ENCODE data around the gene NDUFS1. TPM values are rescaled to one million over a fixed set of nuclear protein-coding genes. Genes with fewer than 3 reads are reported as not detected.
A peak's percentile ranks its signal among the peaks of the same experiment; 100 is the strongest.
"Not testable (repeated sequence)": the region's sequence is repeated elsewhere in the genome, so short reads cannot be mapped to it uniquely, and the experiment has no call there.

NDUFS1 gene
- total RNA-seq, result 10 to 100 TPM; 70.6 to 90.4 TPM

DNA sequence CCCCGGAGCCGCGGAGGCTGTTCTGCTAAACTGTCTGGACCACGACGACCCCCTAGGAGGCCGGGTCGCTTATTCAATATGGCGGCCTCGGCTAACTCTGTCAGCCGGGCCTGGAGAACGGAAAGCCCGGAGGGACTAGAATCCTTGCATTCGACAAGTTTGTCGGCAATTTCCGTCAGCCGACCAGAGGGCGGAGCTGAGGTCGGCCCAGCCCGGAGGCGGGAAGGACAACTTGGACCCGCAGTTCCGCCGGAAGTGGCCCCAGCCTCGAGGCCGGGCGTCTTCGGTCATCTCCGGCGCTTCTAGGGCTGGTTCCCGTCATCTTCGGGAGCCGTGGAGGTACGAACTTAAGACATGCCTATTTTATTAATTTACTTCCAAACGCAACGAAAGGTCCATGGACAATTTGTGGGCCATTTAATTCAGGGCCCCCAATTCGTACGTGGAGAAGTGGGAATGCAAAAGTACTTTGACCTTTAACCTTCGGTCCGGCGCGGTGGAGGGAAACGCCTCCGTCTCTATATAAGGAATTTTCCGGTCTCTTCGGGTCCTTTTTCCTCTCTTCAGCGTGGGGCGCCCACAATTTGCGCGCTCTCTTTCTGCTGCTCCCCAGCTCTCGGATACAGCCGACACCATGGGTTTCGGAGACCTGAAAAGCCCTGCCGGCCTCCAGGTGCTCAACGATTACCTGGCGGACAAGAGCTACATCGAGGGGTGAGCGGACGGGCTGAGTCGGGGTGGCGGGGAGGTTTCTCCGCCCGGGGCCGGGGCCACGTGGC is at the start of gene NDUFS1, which contains the start of gene EEF1B2:
TSS of gene NDUFS1 (minus strand) at position 99 of the 779 bp plus-strand sequence. CDS start 5,766 bp downstream, outside the sequence.
TSS of gene EEF1B2 (plus strand) at position 550 of the 779 bp plus-strand sequence. CDS start at position 635, 85 bp downstream.
- peaks cover 58% of the 10 kb centered on the region for H3K36me3 Mint-ChIP-seq (ENCODE audit: low read depth)

DNA sequence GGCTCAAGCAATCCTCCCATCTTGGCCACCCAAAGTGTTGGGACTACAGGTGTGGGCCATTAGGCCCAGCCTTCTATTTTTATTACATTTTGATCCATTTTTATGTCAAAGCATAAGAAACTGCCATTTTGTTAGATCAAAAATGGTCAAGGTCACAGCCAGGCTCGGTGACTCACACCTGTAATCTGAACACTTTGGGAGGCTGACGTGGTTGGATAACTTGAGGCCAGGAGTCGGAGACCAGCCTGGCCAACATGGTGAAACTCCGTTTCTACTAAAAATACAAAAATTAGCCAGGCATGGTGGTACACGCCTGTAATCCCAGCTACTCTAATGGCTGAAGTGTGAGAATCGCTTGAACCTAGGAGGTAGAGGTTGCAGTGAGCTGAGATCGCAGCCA is 49.7 kb upstream of the NDUFS1 start:
- H3K9me3 Mint-ChIP-seq (ENCODE audit: low read depth), result no peaks in the 10 kb centered on the region
- no peaks in the 10 kb centered on the region for H3K36me3 Mint-ChIP-seq (ENCODE audit: low read depth)
- no peak overlapping the region for H3K4me3 Mint-ChIP-seq
- no peak overlapping the region for H3K27ac Mint-ChIP-seq
- CTCF ChIA-PET, result no interaction called here
- POLR2A ChIA-PET, result no interaction called here
- peaks cover 6% of the 10 kb centered on the region for H3K4me1 Mint-ChIP-seq
- no peak for ATAC-seq
- DNase-seq, result no peak
- intact Hi-C loops (cut with DNase I, micrococcal nuclease), result no loop called here
- H3K27me3 Mint-ChIP-seq, result peaks cover 2% of the 10 kb centered on the region

More for the DNA sequence above, at the start of gene NDUFS1, which contains the start of gene EEF1B2:
- peak within 1 kb of the TSS; percentile 97 for H3K4me3 Mint-ChIP-seq
- ATAC-seq, result peak; percentile 95
- no peaks in the 10 kb centered on the region for H3K27me3 Mint-ChIP-seq
- intact Hi-C loops (cut with DNase I, micrococcal nuclease), result loop anchor here (1.0 to 5.0 kb wide), 15 partner anchors 73 to 1552 kb away; partner anchors contain the start of genes ADAM23 (in 2 of the 2), CCNYL1 (in 1 of the 2), CREB1 (in 1 of the 2) and FASTKD2 (in 1 of the 2)
- POLR2A ChIA-PET, result interaction anchor here (0.6 to 2.3 kb wide), 5 partner anchors 74 to 606 kb away, joined by 3 to 7 read pairs (median 3); partner anchors contain the start of genes FASTKD2, INO80D and MDH1B
- no peaks in the 10 kb centered on the region for H3K9me3 Mint-ChIP-seq (ENCODE audit: low read depth)
- peak within 1 kb of the TSS; percentile 89 for H3K27ac Mint-ChIP-seq
- peak; percentile 99 for DNase-seq
- H3K4me1 Mint-ChIP-seq, result peaks cover 46% of the 10 kb centered on the region
- CTCF ChIA-PET, result interaction anchor here (1.4 to 1.9 kb wide), 2 partner anchors 71 to 111 kb away, joined by 5 to 7 read pairs; no protein-coding TSS in a partner anchor

DNA sequence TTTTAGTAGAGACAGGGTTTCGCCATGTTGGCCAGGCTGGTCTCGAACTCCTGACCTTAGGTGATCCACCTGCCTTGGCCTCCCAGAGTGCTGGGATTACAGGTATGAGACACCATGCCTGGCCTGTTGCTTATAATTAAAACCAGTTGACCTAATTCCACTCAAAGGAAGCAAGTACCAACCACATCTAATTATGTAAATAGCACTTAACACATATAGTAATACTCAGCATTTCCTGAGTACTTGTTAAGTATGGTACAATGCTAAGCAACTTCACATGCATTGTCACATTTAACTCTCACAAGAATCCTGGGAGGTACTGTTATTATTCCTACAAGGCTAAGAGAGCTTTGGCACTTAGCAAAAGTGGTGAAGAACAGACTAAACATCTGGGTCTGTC is 48.1 kb upstream of the NDUFS1 start:
- DNase-seq; POLR2A ChIA-PET; H3K36me3 Mint-ChIP-seq (ENCODE audit: low read depth); H3K9me3 Mint-ChIP-seq (ENCODE audit: low read depth); H3K27ac Mint-ChIP-seq; CTCF ChIA-PET; H3K4me3 Mint-ChIP-seq; H3K4me1 Mint-ChIP-seq; H3K27me3 Mint-ChIP-seq; intact Hi-C loops (cut with DNase I, micrococcal nuclease); ATAC-seq: not testable (repeated sequence)

DNA sequence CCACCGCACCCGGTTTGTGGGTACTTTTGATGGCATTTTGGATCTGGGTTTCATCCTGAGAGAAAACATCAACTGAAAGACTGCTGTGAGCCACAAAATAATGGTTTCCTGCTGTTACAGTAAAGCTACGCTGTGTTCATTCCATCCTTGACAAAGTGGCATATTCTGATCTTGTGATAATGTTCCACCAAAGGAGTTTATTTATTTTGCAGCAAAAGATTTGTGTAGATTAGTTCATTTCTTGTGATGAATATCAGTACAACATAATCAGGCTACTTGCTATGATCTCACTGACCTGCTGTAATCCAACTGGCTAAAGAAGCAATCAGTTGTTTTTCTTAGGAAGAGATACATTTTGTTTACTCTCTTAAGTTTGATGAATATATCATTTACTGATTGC is 45.5 kb upstream of the NDUFS1 start:
- Mint-ChIP-seq H3K36me3 (ENCODE audit: low read depth) (no peaks in the 10 kb centered on the region), H3K4me3 (no peak overlapping the region), H3K9me3 (ENCODE audit: low read depth) (no peaks in the 10 kb centered on the region), H3K27me3 (peaks cover 4% of the 10 kb centered on the region), H3K4me1 (no peaks in the 10 kb centered on the region), H3K27ac (no peak overlapping the region)
- POLR2A ChIA-PET, result interaction anchor here (0.6 kb wide), 1 partner anchor 349 kb away, joined by 5 read pairs; no protein-coding TSS in a partner anchor
- no peak for DNase-seq
- CTCF ChIA-PET, result interaction anchor here (1.5 kb wide), 1 partner anchor 20 kb away, joined by 4 read pairs; no protein-coding TSS in a partner anchor
- no peak for ATAC-seq
- intact Hi-C loops (cut with DNase I, micrococcal nuclease), result no loop called here

DNA sequence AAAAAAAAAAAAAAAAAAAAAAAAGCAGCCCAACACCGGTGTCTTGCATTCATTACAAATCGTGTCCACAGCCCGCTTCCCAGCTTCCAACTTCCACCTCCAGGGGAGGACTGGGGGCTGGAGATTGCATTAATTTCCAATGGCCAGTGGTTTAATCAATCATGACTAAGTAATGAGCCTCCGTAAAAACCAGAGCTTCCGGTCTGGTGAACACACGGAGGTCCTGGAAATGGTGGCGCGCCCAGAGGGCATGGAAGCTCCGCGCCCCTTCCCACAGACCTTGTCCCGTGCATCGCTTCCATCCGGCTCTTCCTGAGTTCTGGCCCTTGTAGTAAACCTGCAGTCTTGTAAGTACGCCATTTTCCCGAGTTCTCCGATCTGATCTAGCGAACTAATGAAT is 44.1 kb upstream of the NDUFS1 start:
- ChIA-PET CTCF (interaction anchor here (0.5 kb wide), 1 partner anchor 223 kb away, joined by 3 read pairs; no protein-coding TSS in a partner anchor), POLR2A (no interaction called here)
- H3K36me3 Mint-ChIP-seq (ENCODE audit: low read depth), result no peaks in the 10 kb centered on the region
- intact Hi-C loops (cut with DNase I, micrococcal nuclease), result no loop called here
- H3K4me1 Mint-ChIP-seq, result no peaks in the 10 kb centered on the region
- no peak for ATAC-seq
- DNase-seq, result no peak
- H3K27ac Mint-ChIP-seq, result no peak overlapping the region
- no peak overlapping the region for H3K4me3 Mint-ChIP-seq
- peaks cover 4% of the 10 kb centered on the region for H3K27me3 Mint-ChIP-seq
- no peaks in the 10 kb centered on the region for H3K9me3 Mint-ChIP-seq (ENCODE audit: low read depth)

DNA sequence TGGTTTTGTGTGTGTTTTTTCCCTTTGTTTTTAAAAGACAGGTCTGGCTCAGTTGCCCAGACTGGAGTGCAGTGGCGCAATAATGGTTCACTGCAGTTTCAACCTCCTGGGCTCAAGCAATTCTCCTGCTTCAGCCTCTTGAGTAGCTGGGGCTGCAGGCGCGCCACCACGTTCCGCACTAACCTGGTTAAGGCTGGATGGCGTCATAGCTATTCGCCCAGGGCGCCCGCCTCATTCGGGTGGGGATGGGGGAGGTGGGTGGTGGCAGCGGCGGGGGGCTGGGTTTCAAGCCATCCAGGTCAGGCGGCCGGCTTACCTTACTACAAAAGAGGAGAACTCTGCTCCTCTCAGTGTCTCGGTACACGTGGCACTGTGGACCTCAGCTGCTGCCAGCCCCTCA is 43.2 kb upstream of the NDUFS1 start:
- ChIA-PET POLR2A (no interaction called here), CTCF (no interaction called here)
- DNase-seq (no peak), ATAC-seq (no peak)
- H3K4me3 Mint-ChIP-seq, result no peak overlapping the region
- peaks cover 4% of the 10 kb centered on the region for H3K27me3 Mint-ChIP-seq
- no peaks in the 10 kb centered on the region for H3K4me1 Mint-ChIP-seq
- intact Hi-C loops (cut with DNase I, micrococcal nuclease), result no loop called here
- H3K27ac Mint-ChIP-seq, result no peak overlapping the region
- H3K9me3 Mint-ChIP-seq (ENCODE audit: low read depth), result no peaks in the 10 kb centered on the region
- H3K36me3 Mint-ChIP-seq (ENCODE audit: low read depth), result no peaks in the 10 kb centered on the region

DNA sequence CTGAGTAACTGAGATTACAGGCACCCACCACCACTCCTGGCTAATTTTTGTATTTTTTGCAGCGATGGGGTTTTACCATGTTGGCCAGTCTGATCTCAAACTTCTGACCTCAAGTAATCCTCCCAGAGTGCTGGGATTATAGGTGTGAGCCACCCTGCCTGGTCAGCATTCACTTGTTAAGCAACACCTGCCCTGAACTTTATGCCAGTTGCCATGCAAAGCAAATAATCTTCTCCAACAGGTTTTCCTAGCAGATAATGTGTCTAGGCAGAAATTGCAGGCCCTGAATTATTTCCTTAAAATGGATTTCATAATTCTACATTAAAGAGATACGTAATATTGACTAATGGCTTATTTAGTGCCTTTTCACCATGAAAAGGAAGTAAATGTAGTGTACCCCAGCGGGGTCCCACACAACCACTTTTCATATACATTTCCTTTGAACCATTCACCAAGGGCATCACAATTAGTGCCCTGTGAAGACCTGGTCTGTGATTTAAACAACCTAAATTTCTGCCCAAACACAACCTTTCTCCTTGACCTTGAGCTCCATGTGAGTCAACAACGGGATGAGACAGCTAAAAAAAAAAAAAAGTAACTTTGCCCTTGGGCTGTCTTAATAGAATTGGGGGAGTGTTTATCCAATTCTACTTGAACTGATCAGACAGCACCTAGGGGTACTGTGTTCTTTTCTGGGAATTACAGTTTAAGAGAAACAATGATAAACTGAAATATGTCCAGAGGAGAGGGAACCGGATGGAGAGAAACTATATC is 42.0 kb upstream of the NDUFS1 start:
- intact Hi-C loops (cut with DNase I, micrococcal nuclease), result no loop called here

DNA sequence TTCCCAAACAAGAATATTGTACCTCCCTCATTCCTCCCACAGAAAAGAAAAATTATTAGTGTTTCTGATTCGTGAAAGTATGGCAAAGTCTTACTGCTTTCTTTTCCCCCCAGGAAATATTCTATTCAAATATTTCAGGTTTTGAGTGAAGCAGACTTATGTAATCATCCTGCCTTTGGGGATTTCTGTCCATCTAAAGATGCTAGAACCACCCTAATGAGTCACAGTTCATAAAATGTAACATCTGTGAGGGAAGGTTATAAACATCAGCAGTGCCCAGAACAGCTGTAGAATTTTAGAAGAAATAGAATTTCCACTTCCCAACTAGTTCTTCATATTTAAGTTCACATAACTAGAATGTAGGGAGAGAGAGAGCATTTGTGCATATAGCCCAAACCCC is 39.4 kb upstream of the NDUFS1 start:
- no peak for DNase-seq
- no peaks in the 10 kb centered on the region for H3K36me3 Mint-ChIP-seq (ENCODE audit: low read depth)
- H3K27me3 Mint-ChIP-seq, result peaks cover 17% of the 10 kb centered on the region

More for the DNA sequence above, 42.0 kb upstream of the NDUFS1 start:
- no peak overlapping the region for H3K4me3 Mint-ChIP-seq
- ChIA-PET CTCF (interaction anchor here (0.6 to 1.0 kb wide), 3 partner anchors 18 to 203 kb away, joined by 3 to 4 read pairs (median 3); no protein-coding TSS in a partner anchor), POLR2A (no interaction called here)
- DNase-seq (no peak), ATAC-seq (no peak)
- no peaks in the 10 kb centered on the region for H3K4me1 Mint-ChIP-seq
- H3K36me3 Mint-ChIP-seq (ENCODE audit: low read depth), result no peaks in the 10 kb centered on the region
- no peaks in the 10 kb centered on the region for H3K9me3 Mint-ChIP-seq (ENCODE audit: low read depth)
- H3K27me3 Mint-ChIP-seq, result peaks cover 9% of the 10 kb centered on the region
- H3K27ac Mint-ChIP-seq, result no peak overlapping the region

DNA sequence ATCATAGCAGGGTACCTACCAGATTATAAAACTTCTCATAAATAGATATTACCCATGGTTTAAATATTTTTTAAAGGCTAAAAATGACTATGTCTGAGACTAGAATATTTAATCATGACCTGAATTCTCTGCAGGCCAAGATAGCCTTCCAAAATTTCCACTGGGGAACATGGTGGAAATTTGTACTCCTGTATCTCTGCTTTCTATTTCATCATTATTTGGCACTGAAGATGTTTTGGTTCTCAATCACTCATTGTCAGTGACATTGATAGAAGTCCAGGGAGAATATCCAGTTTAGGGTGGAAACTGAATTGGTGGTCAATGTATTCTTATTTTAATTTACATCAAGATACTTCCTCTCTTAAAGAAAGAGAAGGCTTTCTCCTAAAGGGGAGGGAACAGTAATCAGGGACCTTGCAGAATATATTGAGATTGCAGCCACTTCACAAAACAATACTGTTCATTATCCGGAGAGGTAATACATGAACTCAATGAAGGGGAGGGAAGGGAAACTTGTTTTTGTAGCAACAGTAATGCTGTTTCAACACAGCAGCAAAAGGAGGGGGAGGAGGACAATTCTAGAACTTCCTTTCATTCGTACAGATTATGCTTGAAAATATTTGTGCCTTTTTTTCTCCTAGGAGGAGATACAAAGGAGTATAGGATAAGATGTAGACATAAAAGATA is 34.6 kb upstream of the NDUFS1 start:
- Mint-ChIP-seq H3K4me1 (no peaks in the 10 kb centered on the region), H3K36me3 (ENCODE audit: low read depth) (no peaks in the 10 kb centered on the region), H3K27me3 (peaks cover 19% of the 10 kb centered on the region), H3K9me3 (ENCODE audit: low read depth) (no peaks in the 10 kb centered on the region), H3K4me3 (no peak overlapping the region), H3K27ac (no peak overlapping the region)
- CTCF ChIA-PET, result no interaction called here
- intact Hi-C loops (cut with DNase I, micrococcal nuclease), result no loop called here
- POLR2A ChIA-PET, result no interaction called here
- DNase-seq, result no peak
- ATAC-seq, result no peak

More for the DNA sequence above, 39.4 kb upstream of the NDUFS1 start:
- no peaks in the 10 kb centered on the region for H3K9me3 Mint-ChIP-seq (ENCODE audit: low read depth)
- no peak overlapping the region for H3K4me3 Mint-ChIP-seq
- ATAC-seq, result no peak
- POLR2A ChIA-PET, result no interaction called here
- no peak overlapping the region for H3K27ac Mint-ChIP-seq
- intact Hi-C loops (cut with DNase I, micrococcal nuclease), result no loop called here
- CTCF ChIA-PET, result no interaction called here
- H3K4me1 Mint-ChIP-seq, result no peaks in the 10 kb centered on the region

DNA sequence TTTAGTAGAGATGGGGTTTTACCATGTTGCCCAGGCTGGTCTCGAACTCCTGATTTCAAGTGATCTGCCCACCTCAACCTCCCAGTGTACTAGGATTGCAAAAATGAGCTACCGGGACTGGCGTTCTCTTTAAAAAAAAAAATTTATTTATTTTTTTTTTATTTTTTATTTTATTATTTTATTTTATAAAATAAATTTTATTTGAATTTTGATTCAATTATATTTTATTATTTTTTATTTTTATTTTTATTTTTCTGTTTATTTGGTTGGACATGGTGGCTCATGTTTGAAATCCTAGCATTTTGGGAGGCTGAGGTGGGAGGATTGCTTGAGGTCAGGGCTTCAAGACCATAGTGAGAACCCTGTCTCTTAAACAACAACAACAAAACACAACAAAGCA is 32.9 kb upstream of the NDUFS1 start:
- peaks cover 20% of the 10 kb centered on the region for H3K27me3 Mint-ChIP-seq
- POLR2A ChIA-PET, result no interaction called here
- ATAC-seq, result no peak
- H3K36me3 Mint-ChIP-seq (ENCODE audit: low read depth), result no peaks in the 10 kb centered on the region
- CTCF ChIA-PET, result no interaction called here
- intact Hi-C loops (cut with DNase I, micrococcal nuclease), result no loop called here
- no peaks in the 10 kb centered on the region for H3K4me1 Mint-ChIP-seq
- DNase-seq, result no peak
- no peak overlapping the region for H3K4me3 Mint-ChIP-seq
- H3K9me3 Mint-ChIP-seq (ENCODE audit: low read depth), result no peaks in the 10 kb centered on the region
- H3K27ac Mint-ChIP-seq, result no peak overlapping the region

DNA sequence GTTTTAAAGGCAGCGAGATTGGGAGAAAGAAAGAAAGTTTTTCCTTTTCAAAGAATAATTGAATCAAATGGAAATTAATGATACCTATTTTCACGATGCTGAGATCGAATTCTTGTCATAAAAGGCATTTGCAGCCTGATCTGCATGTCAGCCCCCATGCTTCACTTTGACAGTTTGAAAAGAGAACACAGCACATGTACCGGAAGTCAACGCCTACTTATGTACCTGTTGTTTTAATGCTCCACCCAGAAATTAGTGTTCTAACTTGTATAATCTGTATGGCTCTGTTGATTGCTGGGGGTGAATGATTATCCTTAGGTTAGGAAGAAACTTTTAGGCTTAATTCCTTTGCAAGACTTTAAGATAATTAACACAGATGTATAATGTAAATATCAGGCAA is 31.4 kb upstream of the NDUFS1 start:
- CTCF ChIA-PET, result no interaction called here
- H3K4me1 Mint-ChIP-seq, result no peaks in the 10 kb centered on the region
- H3K4me3 Mint-ChIP-seq, result no peak overlapping the region
- H3K9me3 Mint-ChIP-seq (ENCODE audit: low read depth), result no peaks in the 10 kb centered on the region
- POLR2A ChIA-PET, result no interaction called here
- no peaks in the 10 kb centered on the region for H3K36me3 Mint-ChIP-seq (ENCODE audit: low read depth)
- intact Hi-C loops (cut with DNase I, micrococcal nuclease), result no loop called here
- DNase-seq (no peak), ATAC-seq (no peak)
- H3K27me3 Mint-ChIP-seq, result peaks cover 17% of the 10 kb centered on the region
- no peak overlapping the region for H3K27ac Mint-ChIP-seq

Measured in activated CD4-positive, alpha-beta T cell treated with anti-CD3 and anti-CD28 coated beads for 36 hours (primary cell).